GM13977 (cell line): Measurements from ENCODE around the gene TRAPPC3L.

Experiments used
- DNase-seq: peaks from one replicate; pipeline ENCODE4 v3.0.0; 2012; ENCODE audit warnings: low spot score
- CTCF ChIP-seq: IDR thresholded peaks from 2 replicates; pipeline ENCODE4 v1.5.1; 2012; ENCODE audit warnings: mild to moderate bottlenecking, control low read depth; ENCODE audit not compliant: insufficient read depth; ENCODE audit errors: extremely low read depth, missing control alignments
- in situ Hi-C: fragments of 300-500 bp; cut with MboI; formaldehyde crosslinking; loops from one replicate; pipeline ENCODE4 v1.12.0; 2022; ENCODE audit warnings: low sequenced_read_pairs, low pct_unique_long_range_greater_than_20kb, mixed read lengths, inconsistent platforms; ENCODE audit not compliant: unreplicated experiment

Gene TRAPPC3L

GRCh38 chr6:116553451-116553850, 8.0 kb upstream of the TRAPPC3L start, which contains the start of gene CALHM4:
Gene CALHM4 (plus strand): TSS chr6:116553751. CDS start chr6:116553794, 43 bp downstream.
- no peak for DNase-seq
- in situ Hi-C loops, result no loop called here
- TF ChIP-seq CTCF, result no peak

DNA sequence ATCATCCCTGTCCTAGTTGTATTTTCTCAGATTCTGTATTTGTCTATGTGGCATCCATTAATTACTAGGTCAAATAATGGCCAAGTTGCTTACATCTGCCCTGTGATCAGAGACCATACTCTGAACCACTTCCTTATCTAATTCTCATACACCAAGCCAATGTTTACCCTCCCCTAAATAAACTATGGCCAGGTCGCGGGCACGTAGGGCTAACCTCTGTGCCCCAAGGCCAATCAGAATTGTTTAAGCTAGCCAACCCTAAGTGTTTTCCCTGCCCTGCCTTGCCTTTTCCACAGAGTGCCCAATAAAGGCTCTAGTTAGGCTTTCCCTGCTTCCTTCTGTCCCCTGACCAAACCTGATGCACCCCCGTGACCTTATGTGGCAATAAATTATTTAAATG, 5.3 kb upstream of the TRAPPC3L start:
- in situ Hi-C loops, result no loop called here
- no peak for DNase-seq
- no peak for TF ChIP-seq CTCF

DNA sequence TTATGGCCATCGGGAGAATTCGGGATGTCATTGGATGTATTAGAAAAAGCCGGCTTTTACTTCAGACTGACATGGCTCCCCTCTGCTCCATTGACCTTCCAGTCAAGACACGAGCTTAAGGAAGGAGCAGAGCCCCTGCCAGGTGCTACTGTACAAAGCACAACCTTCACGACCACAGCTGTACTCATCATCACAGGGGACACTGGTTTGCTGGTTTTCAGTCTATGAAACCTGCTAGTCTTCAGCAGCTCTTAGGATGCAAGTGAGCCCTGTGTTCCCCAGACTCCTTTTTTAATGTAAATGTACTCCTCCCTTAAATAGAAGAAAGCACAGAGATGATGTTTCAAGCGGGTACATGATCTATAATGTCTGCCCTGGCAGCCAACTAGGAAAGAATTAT, 1.9 kb upstream of the TRAPPC3L start:
- TF ChIP-seq CTCF, result no peak
- no peak for DNase-seq
- in situ Hi-C loops, result no loop called here

GRCh38 chr6:116543149-116543548, 2.3 kb downstream of the TRAPPC3L start:
- DNase-seq, result no peak
- no peak for TF ChIP-seq CTCF
- in situ Hi-C loops, result no loop called here

DNA sequence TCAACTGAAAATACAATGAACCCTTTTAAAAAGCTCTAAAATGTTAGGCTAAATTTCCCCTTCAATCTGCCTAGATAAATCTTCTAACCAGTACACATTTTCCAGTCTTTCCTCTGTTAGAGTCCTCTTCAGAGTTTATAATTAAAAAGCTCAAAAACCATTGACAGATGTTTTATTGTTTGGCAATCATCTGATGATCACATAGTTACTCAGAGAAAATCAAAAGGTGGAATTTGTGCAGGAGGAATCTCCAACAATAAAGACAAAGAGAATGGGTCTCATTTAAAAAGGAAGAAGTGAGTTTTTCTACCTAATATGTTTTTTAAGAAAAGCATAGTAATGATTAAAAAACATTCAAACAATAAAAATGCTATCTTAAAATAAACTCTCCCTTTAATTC, 3.1 kb downstream of the TRAPPC3L start:
- no peak for TF ChIP-seq CTCF
- in situ Hi-C loops, result no loop called here
- DNase-seq, result no peak

DNA sequence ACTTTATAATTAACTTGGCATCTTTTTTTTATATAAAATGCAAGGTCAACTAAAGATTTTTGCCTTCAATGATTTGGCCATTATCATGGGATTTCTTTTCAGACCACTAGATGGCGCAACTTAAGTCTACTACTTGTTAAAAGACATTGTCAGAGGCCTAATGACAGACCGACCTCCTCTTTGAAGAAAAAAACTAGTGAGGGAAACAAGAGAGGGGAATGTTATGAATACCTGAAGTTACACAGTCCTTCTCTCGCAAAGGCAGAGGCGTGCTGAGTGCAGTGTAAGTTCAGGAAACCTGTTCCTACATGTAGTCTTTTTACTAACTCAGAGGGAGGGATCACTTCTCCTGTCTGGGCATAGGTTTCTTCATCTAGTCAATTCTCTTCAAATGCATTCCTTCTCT, 9.3 kb downstream of the TRAPPC3L start:
- in situ Hi-C loops, result loop anchor here (10.0 kb wide), 1 partner anchor 251 kb away; no protein-coding TSS in a partner anchor
- TF ChIP-seq CTCF, result peak; percentile 66
- peak; percentile 31 for DNase-seq

DNA sequence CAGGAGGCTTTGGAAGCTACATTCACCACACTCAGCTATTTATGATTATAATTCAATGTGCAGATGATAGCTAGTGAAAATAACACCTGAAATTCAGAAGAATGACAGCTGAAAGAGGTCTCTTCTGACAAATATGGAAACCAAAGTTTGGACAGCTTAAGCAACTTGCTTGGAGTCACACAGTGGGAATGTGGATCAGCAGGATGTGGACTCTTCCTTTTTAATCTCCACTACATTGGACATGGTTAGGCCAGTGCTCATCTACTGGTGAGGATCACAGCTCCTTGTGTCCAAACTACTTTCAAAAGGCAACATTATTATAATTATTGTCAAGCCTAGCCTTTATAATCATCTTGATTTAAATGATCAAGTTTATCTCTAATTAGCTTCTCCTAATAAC, 10.4 kb downstream of the TRAPPC3L start:
- in situ Hi-C loops, result loop anchor here (10.0 kb wide), 1 partner anchor 250 kb away; no protein-coding TSS in a partner anchor

More for the DNA sequence above, 10.4 kb downstream of the TRAPPC3L start:
- TF ChIP-seq CTCF, result no peak
- no peak for DNase-seq
